Endothelial cell of umbilical vein (primary cell): Measurements from ENCODE around the gene HMMR. TPM values are rescaled to one million over a fixed set of nuclear protein-coding genes. Genes with fewer than 3 reads are reported as not detected.

Experiments
- BruUV-seq: library from RNA; stranded (reverse); fragments of 400-500 nt; replicated peaks from 2 replicates; lab custom pipeline; 2021; lab: Mats Ljungman, UMichigan
- CTCF ChIA-PET: fragments of 300-600, 350-600 bp; sonication (Branson Sonifier 250); formaldehyde crosslinking; loops from one replicate; lab custom pipeline; 2021; ENCODE audit warnings: antibody characterized with exemption, inconsistent platforms; lab: Charles Lee
- POLR2A ChIA-PET: fragments of 300-600, 350-600 bp; sonication (Branson Sonifier 250); formaldehyde crosslinking; loops from one replicate; lab custom pipeline; 2021; ENCODE audit warnings: antibody characterized with exemption, inconsistent platforms; lab: Charles Lee
- DNase-seq: peaks from one replicate; pipeline ENCODE4 v3.0.0-alpha.2; 2011; ENCODE audit warnings: low read depth, low spot score
- FAIRE-seq: peaks from 2 replicates; lab custom pipeline; 2011; peaks lifted over from hg19 to GRCh38; lab: Jason Lieb, UNC
- H2AFZ ChIP-seq: 2 replicates; pipeline ENCODE4 v1.6.0; 2012; ENCODE audit warnings: low read depth, low read length, control low read depth, inconsistent platforms
- H3K27ac ChIP-seq: 2 replicates; pipeline ENCODE4 v1.5.1; 2011; ENCODE audit warnings: low read depth, mild to moderate bottlenecking, control low read depth, low read length, moderate library complexity; ENCODE audit not compliant: insufficient read depth
- H3K27me3 ChIP-seq, 2 experiments: 2 replicates each; pipeline versions ENCODE4 v1.6.0 to v1.6.1; 2011; ENCODE audit warnings: low read length in 2 of 2, mixed read lengths in 1 of 2; ENCODE audit not compliant: control insufficient read depth in 2 of 2, insufficient read depth in 2 of 2
- H3K36me3 ChIP-seq, 2 experiments: 2 replicates in 1 of 2; 3 replicates in 1 of 2; pipeline ENCODE4 v1.5.1; 2011; ENCODE audit warnings: low read length in 2 of 2, mild to moderate bottlenecking in 1 of 2, moderate library complexity in 1 of 2; ENCODE audit not compliant: control insufficient read depth in 2 of 2, insufficient read depth in 2 of 2; ENCODE audit errors: extremely low read depth in 1 of 2
- H3K4me1 ChIP-seq: 3 replicates; pipeline ENCODE4 v1.5.1; 2011; ENCODE audit warnings: mild to moderate bottlenecking, low read length; ENCODE audit not compliant: control insufficient read depth, insufficient read depth; ENCODE audit errors: extremely low read depth
- H3K4me2 ChIP-seq: 2 replicates; pipeline ENCODE4 v1.6.1; 2011; ENCODE audit warnings: low read length, control low read depth, mixed read lengths; ENCODE audit not compliant: insufficient read depth
- H3K4me3 ChIP-seq, 3 experiments: fragments of 200-600 bp in 1 of 3; sonication (generic), shearing (Covaris generic) in 1 of 3; replicated peaks in 1 of 3; 2 replicates each; pipeline ENCODE4 v1.5.1; 2011 to 2016; ENCODE audit warnings: control low read depth in 3 of 3, low read length in 3 of 3, mild to moderate bottlenecking in 2 of 3, inconsistent platforms in 1 of 3, low read depth in 1 of 3, moderate library complexity in 1 of 3; ENCODE audit not compliant: insufficient read depth in 1 of 3
- H3K79me2 ChIP-seq: 2 replicates; pipeline ENCODE4 v1.6.0; 2012; ENCODE audit warnings: low read length, inconsistent platforms; ENCODE audit not compliant: control insufficient read depth, insufficient read depth
- H3K9ac ChIP-seq: replicated peaks from 2 replicates; pipeline ENCODE3; 2011; ENCODE audit warnings: low read length, control low read depth; ENCODE audit not compliant: insufficient read depth; ENCODE audit errors: extremely low read depth
- H3K9me1 ChIP-seq: replicated peaks from 3 replicates; pipeline ENCODE4 v1.6.0; 2011; ENCODE audit warnings: mild to moderate bottlenecking, low read length; ENCODE audit not compliant: control insufficient read depth, insufficient read depth; ENCODE audit errors: extremely low read depth
- H3K9me3 ChIP-seq: replicated peaks from 2 replicates; pipeline ENCODE4 v1.5.1; 2012; ENCODE audit warnings: low read length, inconsistent platforms; ENCODE audit not compliant: control insufficient read depth, insufficient read depth
- H4K20me1 ChIP-seq: replicated peaks from 2 replicates; pipeline ENCODE3; 2011; ENCODE audit warnings: mild to moderate bottlenecking, low read length; ENCODE audit not compliant: control insufficient read depth, insufficient read depth; ENCODE audit errors: extremely low read depth
- EZH2 ChIP-seq: IDR thresholded peaks from 2 replicates; pipeline ENCODE4 v1.6.1; 2012; ENCODE audit warnings: borderline replicate concordance, low read depth, mild to moderate bottlenecking, moderate library complexity, low read length, inconsistent platforms; ENCODE audit not compliant: severe bottlenecking
- FOS ChIP-seq: IDR thresholded peaks from 2 replicates; pipeline ENCODE4 v1.6.1; 2011; ENCODE audit warnings: mild to moderate bottlenecking, low read length, moderate library complexity, borderline replicate concordance; ENCODE audit not compliant: insufficient read depth
- GATA2 ChIP-seq: IDR thresholded peaks from 2 replicates; pipeline ENCODE4 v1.7.0; 2011; ENCODE audit warnings: low read depth, mild to moderate bottlenecking, moderate library complexity, mixed read lengths, low read length; ENCODE audit not compliant: insufficient read length, insufficient read depth
- JUN ChIP-seq: IDR thresholded peaks from 2 replicates; pipeline ENCODE4 v1.6.1; 2011; ENCODE audit warnings: borderline replicate concordance, low read depth; ENCODE audit not compliant: insufficient read length, insufficient read depth
- MYC ChIP-seq: IDR thresholded peaks from one replicate; pipeline ENCODE4 v1.6.1; 2011; ENCODE audit warnings: mild to moderate bottlenecking, low read depth, low read length
- POLR2A ChIP-seq: IDR thresholded peaks from 2 replicates; pipeline ENCODE4 v1.6.1; 2012; ENCODE audit warnings: low read depth, mild to moderate bottlenecking, control low read depth, low read length
- POLR2AphosphoS5 ChIP-seq: IDR thresholded peaks from 2 replicates; pipeline ENCODE4 v1.6.1; 2012; ENCODE audit warnings: low read depth, mild to moderate bottlenecking, control low read depth, low read length, moderate library complexity; ENCODE audit not compliant: insufficient read depth
- dilution Hi-C: fragments of 300-500 bp; cut with MboI; formaldehyde crosslinking; loops from one replicate; pipeline ENCODE4 v1.15.0; 2019; ENCODE audit warnings: low sequenced_read_pairs; ENCODE audit not compliant: extremely low pct_ligation_motif_present
- intact Hi-C: fragments of 100-400 bp; cut with micrococcal nuclease; formaldehyde crosslinking; loops from one replicate; pipeline ENCODE4 v1.10.0; 2022
- polyA plus RNA-seq, 4 experiments: library from polyadenylated mRNA; depleted of rRNA in 3 of 4; stranded (reverse) in 3 of 4; unstranded in 1 of 4; fragments of >200 nt; gene quantifications; 2 replicates each; pipeline versions ENCODE4 v1.2.1 to v1.2.3, GENCODE V29; 2011 to 2012; ENCODE audit warnings: missing spikeins in 1 of 4
- total RNA-seq: library from RNA; stranded (reverse); gene quantifications from 2 replicates; pipeline ENCODE4 v1.2.3, GENCODE V29; 2021
- TF ChIP-seq, protein P1 (sequence below): IDR thresholded peaks from 2 replicates; pipeline ENCODE4 v1.6.1; 2011; ENCODE audit not compliant: insufficient read depth, insufficient read length
- TF ChIP-seq, protein P2 (sequence below), 2 donors: IDR thresholded peaks; 1 replicate in 1 of 2; 2 replicates in 1 of 2; pipeline ENCODE4 v1.5.1; 2011; ENCODE audit warnings: low read length in 2 of 2, mild to moderate bottlenecking in 2 of 2, moderate library complexity in 2 of 2, control low read depth in 1 of 2, inconsistent platforms in 1 of 2, low read depth in 1 of 2; ENCODE audit not compliant: insufficient read depth in 1 of 2; ENCODE audit errors: extremely low read depth in 1 of 2

Gene HMMR
- total and polyA plus RNA-seq, 2 donors (not counting 3 experiments of a cell fraction or from before 2014, with no cell fraction given), result 5.5 to 31.0 TPM

DNA sequence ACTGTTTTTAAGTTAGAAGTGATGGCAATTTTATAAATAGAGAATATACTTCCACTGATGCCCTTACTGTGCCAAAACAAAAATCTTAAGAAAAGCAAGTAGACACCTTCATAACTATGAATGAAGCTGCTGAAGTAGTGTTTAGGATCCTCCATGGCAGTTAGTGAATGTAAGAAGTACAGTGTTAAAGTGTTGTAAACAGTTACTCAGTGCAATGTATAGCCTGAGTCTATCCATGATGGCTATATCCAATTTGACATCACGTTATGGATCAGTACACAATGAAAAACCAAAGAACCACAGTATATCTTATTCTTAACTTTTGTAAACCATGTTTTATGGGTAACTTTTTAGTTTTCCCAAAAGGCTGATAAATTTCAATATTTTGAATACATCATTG lies 15.9 kb upstream of the HMMR start:
- ChIA-PET POLR2A (interaction anchor here (0.9 kb wide), 1 partner anchor 64 kb away, joined by 3 read pairs; no protein-coding TSS in a partner anchor), CTCF (no interaction called here)
- Histone ChIP-seq H3K4me1 (peaks cover 7% of the 10 kb centered on the region), H3K9me1 (no peaks in the 10 kb centered on the region), H3K79me2 (peaks cover 21% of the 10 kb centered on the region), H3K4me3 (no peak overlapping the region), H3K27ac (no peak overlapping the region), H2AFZ (no peak overlapping the region), H3K9ac (no peak overlapping the region), H3K27me3 (no peaks in the 10 kb centered on the region), H3K4me2 (no peak overlapping the region), H3K36me3 (peaks cover 17 to 54% of the 10 kb centered on the region in 2 experiments), H3K9me3 (no peaks in the 10 kb centered on the region), H4K20me1 (peaks cover 2% of the 10 kb centered on the region)
- no peak for DNase-seq
- intact Hi-C loops, result no loop called here
- FAIRE-seq, result no peak
- no peak for TF ChIP-seq POLR2A
- no peak for TF ChIP-seq FOS
- TF ChIP-seq JUN, result no peak
- TF ChIP-seq POLR2AphosphoS5, result no peak
- TF ChIP-seq, protein P1, sequence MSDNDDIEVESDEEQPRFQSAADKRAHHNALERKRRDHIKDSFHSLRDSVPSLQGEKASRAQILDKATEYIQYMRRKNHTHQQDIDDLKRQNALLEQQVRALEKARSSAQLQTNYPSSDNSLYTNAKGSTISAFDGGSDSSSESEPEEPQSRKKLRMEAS, result no peak
- TF ChIP-seq GATA2, result no peak
- TF ChIP-seq, protein P2, sequence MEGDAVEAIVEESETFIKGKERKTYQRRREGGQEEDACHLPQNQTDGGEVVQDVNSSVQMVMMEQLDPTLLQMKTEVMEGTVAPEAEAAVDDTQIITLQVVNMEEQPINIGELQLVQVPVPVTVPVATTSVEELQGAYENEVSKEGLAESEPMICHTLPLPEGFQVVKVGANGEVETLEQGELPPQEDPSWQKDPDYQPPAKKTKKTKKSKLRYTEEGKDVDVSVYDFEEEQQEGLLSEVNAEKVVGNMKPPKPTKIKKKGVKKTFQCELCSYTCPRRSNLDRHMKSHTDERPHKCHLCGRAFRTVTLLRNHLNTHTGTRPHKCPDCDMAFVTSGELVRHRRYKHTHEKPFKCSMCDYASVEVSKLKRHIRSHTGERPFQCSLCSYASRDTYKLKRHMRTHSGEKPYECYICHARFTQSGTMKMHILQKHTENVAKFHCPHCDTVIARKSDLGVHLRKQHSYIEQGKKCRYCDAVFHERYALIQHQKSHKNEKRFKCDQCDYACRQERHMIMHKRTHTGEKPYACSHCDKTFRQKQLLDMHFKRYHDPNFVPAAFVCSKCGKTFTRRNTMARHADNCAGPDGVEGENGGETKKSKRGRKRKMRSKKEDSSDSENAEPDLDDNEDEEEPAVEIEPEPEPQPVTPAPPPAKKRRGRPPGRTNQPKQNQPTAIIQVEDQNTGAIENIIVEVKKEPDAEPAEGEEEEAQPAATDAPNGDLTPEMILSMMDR (IDR thresholded peaks at IDR 0.05; ENCODE audit: extremely low read depth in 1 of 2, insufficient read depth in 1 of 2, low read depth in 1 of 2, low read length in 2 of 2), result no peak
- TF ChIP-seq MYC, result no peak
- TF ChIP-seq EZH2, result no peak
- no TSS peak for BruUV-seq
- dilution Hi-C loops, result no loop called here
